HG03066 (cell line): ENCODE measurements around the gene AUTS2.
"Not testable (repeated sequence)": the region's sequence is repeated elsewhere in the genome, so short reads cannot be mapped to it uniquely, and the experiment has no call there.

Source experiments
- ATAC-seq: cut with Tn5 transposase; IDR thresholded peaks from one replicate; pipeline ENCODE4 v1.9.1; 2021; ENCODE audit warnings: low read depth; ENCODE audit not compliant: unreplicated experiment

The AUTS2 gene

GRCh38 chr7:70785427-70785826 is 1187.2 kb downstream of the AUTS2 start:
- ATAC-seq, result no peak

GRCh38 chr7:70786076-70786475 is 1187.8 kb downstream of the AUTS2 start:
- ATAC-seq, result no peak

GRCh38 chr7:70787286-70787685 is 1189.0 kb downstream of the AUTS2 start:
- ATAC-seq, result no peak

GRCh38 chr7:70787771-70788170 is 1189.5 kb downstream of the AUTS2 start:
- no peak for ATAC-seq

GRCh38 chr7:70788276-70788675 is 1190.0 kb downstream of the AUTS2 start:
- ATAC-seq, result no peak

GRCh38 chr7:70789481-70790214 is 1191.4 kb downstream of the AUTS2 start:
- no peak for ATAC-seq

GRCh38 chr7:70790215-70791073 is 1192.2 kb downstream of the AUTS2 start:
- no peak for ATAC-seq

GRCh38 chr7:70791341-70791740 is 1193.1 kb downstream of the AUTS2 start:
- ATAC-seq, result no peak

- ATAC-seq, result no peak
Measured at GRCh38 chr7:70793060-70793459, 1194.8 kb downstream of the AUTS2 start.

- no peak for ATAC-seq
Measured at GRCh38 chr7:70793821-70794220, 1195.5 kb downstream of the AUTS2 start.

GRCh38 chr7:70794962-70795361 is 1196.7 kb downstream of the AUTS2 start:
- ATAC-seq, result no peak

- no peak for ATAC-seq
Measured at GRCh38 chr7:70795948-70796347, 1197.7 kb downstream of the AUTS2 start.

- ATAC-seq, result no peak
Measured at GRCh38 chr7:70797109-70797514, 1198.8 kb downstream of the AUTS2 start.

- ATAC-seq, result no peak
Measured at GRCh38 chr7:70799841-70800405, 1201.6 kb downstream of the AUTS2 start.

GRCh38 chr7:70805360-70805759 is 1207.1 kb downstream of the AUTS2 start:
- ATAC-seq, result no peak

GRCh38 chr7:70807650-70808049 is 1209.4 kb downstream of the AUTS2 start:
- ATAC-seq, result no peak

- ATAC-seq, result no peak
Measured at GRCh38 chr7:70808876-70809275, 1210.6 kb downstream of the AUTS2 start.

- no peak for ATAC-seq
Measured at GRCh38 chr7:70810558-70811139, 1212.4 kb downstream of the AUTS2 start.

- ATAC-seq, result no peak
Measured at GRCh38 chr7:70812511-70812910, 1214.2 kb downstream of the AUTS2 start.

- not testable (repeated sequence) for ATAC-seq
Measured at GRCh38 chr7:70822490-70822889, 1224.2 kb downstream of the AUTS2 start.
